Osteocyte (in vitro differentiated cells): ENCODE results near the gene EEF1E1. TPM values are rescaled to one million over a fixed set of nuclear protein-coding genes. Genes with fewer than 3 reads are reported as not detected.
A peak's percentile ranks its signal among the peaks of the same experiment; 100 is the strongest.

Experiments used
- DNase-seq: peaks from one replicate; pipeline ENCODE4 v3.0.0; 2021; ENCODE audit warnings: mixed read lengths; ENCODE audit not compliant: unreplicated experiment; ENCODE audit errors: extremely low spot score
- H3K27ac Mint-ChIP-seq: one replicate; pipeline ENCODE4 v1.8.0; 2021; ENCODE audit warnings: mild to moderate bottlenecking, mixed read lengths; ENCODE audit not compliant: unreplicated experiment
- H3K27me3 Mint-ChIP-seq: one replicate; pipeline ENCODE4 v1.8.0; 2021; ENCODE audit warnings: mixed read lengths; ENCODE audit not compliant: unreplicated experiment
- H3K36me3 Mint-ChIP-seq: one replicate; pipeline ENCODE4 v1.8.0; 2021; ENCODE audit warnings: mixed read lengths; ENCODE audit not compliant: unreplicated experiment
- H3K4me1 Mint-ChIP-seq: one replicate; pipeline ENCODE4 v1.8.0; 2021; ENCODE audit warnings: mixed read lengths; ENCODE audit not compliant: unreplicated experiment
- H3K4me3 Mint-ChIP-seq: one replicate; pipeline ENCODE4 v1.8.0; 2021; ENCODE audit warnings: mild to moderate bottlenecking, moderate library complexity, mixed read lengths; ENCODE audit not compliant: unreplicated experiment
- H3K9me3 Mint-ChIP-seq: one replicate; pipeline ENCODE4 v1.8.0; 2021; ENCODE audit warnings: mixed read lengths; ENCODE audit not compliant: unreplicated experiment
- total RNA-seq: library from RNA; stranded (reverse); gene quantifications from 2 replicates; pipeline ENCODE4 v1.2.1, GENCODE V29; 2021
- TF ChIP-seq, protein P1 (sequence below): fragments of 200-600 bp; sonication (generic); IDR thresholded peaks from 2 replicates; pipeline ENCODE4 v1.5.0; 2021; ENCODE audit warnings: antibody characterized with exemption, mild to moderate bottlenecking, moderate library complexity

The EEF1E1 gene
- total RNA-seq, 1 donor from 2014 or later: 24.5 TPM

DNA sequence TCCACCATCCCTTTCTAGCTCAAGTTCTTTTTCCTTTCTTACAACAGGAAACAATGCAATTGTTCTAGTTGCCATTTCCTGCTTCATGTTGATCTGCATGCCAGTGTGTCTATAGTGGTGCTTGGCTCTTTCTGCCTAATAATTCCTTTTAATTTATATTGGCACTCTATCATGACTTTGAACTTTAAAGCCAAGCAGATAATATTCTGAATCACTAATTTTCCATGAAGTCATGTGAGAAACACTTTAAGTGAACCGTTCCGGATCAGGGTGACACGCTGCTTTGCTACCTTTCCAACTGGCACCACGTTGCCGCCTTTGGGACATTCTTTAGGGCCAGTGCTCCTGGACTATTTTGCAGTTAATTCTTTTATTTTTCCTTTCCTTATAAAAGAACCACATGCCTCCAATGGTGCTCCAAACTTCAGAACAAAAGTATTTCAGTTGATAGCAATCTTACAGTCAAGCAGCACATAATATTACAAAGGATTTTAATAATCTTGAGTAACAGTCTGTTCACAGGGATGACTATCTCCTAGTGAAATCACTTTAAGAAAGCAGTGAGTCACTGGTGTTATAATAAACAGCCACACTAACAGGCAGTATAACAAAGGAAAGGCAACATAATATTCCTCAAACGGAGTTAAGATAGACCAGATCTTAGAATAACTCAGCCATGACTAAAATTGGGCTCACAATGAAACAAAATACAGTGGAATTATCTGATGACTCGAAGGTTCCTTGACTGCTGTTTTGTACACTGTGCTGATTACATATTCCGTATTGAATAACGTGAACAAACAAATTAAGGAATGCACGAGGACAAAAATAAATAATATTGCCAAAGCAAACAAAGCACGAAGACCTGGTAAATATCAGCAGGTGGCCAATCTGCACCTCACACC is 19.1 kb downstream of the EEF1E1 start:
- no peak for DNase-seq
- TF ChIP-seq, protein P1, sequence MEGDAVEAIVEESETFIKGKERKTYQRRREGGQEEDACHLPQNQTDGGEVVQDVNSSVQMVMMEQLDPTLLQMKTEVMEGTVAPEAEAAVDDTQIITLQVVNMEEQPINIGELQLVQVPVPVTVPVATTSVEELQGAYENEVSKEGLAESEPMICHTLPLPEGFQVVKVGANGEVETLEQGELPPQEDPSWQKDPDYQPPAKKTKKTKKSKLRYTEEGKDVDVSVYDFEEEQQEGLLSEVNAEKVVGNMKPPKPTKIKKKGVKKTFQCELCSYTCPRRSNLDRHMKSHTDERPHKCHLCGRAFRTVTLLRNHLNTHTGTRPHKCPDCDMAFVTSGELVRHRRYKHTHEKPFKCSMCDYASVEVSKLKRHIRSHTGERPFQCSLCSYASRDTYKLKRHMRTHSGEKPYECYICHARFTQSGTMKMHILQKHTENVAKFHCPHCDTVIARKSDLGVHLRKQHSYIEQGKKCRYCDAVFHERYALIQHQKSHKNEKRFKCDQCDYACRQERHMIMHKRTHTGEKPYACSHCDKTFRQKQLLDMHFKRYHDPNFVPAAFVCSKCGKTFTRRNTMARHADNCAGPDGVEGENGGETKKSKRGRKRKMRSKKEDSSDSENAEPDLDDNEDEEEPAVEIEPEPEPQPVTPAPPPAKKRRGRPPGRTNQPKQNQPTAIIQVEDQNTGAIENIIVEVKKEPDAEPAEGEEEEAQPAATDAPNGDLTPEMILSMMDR: no peak
- Mint-ChIP-seq H3K27me3 (no peaks in the 10 kb centered on the region), H3K36me3 (peaks cover 21% of the 10 kb centered on the region), H3K4me3 (no peak overlapping the region), H3K4me1 (peaks cover 52% of the 10 kb centered on the region), H3K9me3 (no peaks in the 10 kb centered on the region), H3K27ac (peak overlapping the region; percentile 91)

DNA sequence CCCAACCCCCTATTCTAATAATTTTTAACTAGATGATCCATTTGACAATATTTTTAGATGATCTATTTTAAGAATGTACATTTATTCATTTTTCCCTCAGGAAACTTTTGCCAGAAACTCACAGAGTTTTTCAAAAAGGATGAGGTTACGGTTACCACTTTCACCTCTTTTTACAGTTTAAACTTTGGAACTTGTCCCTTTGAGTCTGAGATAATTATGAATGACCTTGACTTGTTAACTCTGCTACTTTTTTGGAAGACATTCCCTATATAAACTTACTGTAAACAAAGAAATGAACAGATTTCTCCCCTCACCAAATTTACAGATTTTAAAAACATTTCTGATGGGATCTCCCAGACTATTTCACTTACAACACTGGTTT is 19.8 kb downstream of the EEF1E1 start:
- Mint-ChIP-seq H3K9me3 (no peaks in the 10 kb centered on the region), H3K4me1 (peaks cover 52% of the 10 kb centered on the region), H3K4me3 (no peak overlapping the region), H3K36me3 (peaks cover 15% of the 10 kb centered on the region), H3K27ac (peak overlapping the region; percentile 91), H3K27me3 (no peaks in the 10 kb centered on the region)
- TF ChIP-seq, protein P1: no peak
- DNase-seq: no peak

DNA sequence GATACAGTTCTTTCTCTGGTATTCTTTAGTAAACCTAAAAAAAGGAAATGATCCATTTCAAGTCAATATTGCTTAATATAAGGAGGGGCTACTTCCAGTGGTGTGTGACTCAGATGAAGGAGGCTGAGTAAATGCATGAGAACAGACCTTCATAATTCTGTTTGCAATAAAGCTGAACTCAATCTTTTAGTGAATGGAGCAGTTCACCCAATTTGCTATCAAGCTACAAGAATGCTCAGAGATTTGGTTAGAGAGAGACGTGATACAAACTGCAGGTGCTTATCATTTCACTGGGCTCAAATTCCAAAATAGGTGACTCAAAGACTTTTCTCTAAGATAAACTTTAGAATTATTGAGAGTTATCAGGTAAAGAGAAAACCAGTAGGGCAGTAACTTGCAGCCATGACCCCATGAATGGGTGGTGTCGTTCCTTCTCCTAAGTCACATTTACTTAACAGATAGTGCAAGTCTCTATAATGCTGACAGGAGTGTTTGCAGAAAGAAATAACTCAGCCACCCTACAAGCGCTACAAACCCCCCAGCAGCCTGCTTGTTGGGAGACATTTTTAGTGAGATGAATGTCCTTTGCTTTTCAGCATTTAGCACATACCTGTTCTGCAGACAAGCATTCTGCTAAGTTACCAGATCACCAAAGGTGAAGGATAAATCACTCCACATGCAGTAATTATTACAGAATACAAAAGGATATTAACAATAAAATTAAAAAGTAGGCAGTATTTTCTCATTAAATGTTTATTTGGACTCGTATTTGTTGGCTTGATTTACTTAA is 21.8 kb downstream of the EEF1E1 start:
- Mint-ChIP-seq H3K27me3 (no peaks in the 10 kb centered on the region), H3K4me1 (peaks cover 48% of the 10 kb centered on the region), H3K27ac (peak overlapping the region; percentile 42), H3K36me3 (peaks cover 6% of the 10 kb centered on the region), H3K4me3 (no peak overlapping the region), H3K9me3 (no peaks in the 10 kb centered on the region)
- TF ChIP-seq, protein P1: no peak
- DNase-seq: no peak

DNA sequence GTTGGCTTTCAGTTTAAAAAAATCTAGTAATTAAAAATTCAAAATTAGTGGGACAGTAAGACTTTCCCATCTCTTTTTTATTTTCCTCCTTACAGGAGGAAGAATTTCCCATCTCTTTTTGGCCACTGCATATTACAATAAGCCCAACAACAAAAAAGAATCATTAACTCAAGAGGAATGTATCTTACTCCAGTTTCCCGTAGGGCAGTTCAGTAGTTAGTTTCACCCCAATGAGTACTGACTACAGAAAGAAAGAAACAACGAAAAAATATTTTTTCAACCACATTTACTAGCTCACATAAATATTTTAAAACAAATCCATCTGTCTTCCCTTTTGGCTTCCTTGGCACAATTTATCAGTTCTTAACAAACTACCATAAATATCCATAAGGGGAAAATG is 23.2 kb downstream of the EEF1E1 start:
- H3K4me3 Mint-ChIP-seq: no peak overlapping the region
- no peaks in the 10 kb centered on the region for H3K9me3 Mint-ChIP-seq
- H3K27me3 Mint-ChIP-seq: no peaks in the 10 kb centered on the region
- TF ChIP-seq, protein P1: no peak
- no peak overlapping the region for H3K27ac Mint-ChIP-seq
- peaks cover 6% of the 10 kb centered on the region for H3K36me3 Mint-ChIP-seq
- DNase-seq: no peak
- H3K4me1 Mint-ChIP-seq: peaks cover 33% of the 10 kb centered on the region

DNA sequence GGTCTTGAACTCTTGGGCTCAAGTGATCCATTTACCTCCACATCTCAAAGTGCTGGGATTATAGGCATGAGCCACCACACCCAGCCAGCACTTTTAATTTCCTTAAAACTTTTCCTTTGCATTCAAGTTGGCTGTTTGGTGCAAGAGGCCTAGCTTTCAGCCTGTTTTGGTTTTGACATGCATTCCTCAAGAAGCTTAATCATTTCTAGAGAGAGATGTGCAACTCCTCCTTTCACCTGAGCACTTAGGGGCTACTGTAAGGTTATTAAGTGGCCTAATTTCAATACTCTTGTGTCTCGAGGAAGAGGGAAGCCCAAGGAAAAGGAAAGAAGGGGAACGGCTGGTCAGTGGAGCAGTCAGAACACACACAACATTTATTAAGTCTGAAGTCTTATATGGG is 24.4 kb downstream of the EEF1E1 start:
- H3K4me1 Mint-ChIP-seq: peaks cover 22% of the 10 kb centered on the region
- DNase-seq: no peak
- H3K27me3 Mint-ChIP-seq: no peaks in the 10 kb centered on the region
- H3K27ac Mint-ChIP-seq: no peak overlapping the region
- H3K4me3 Mint-ChIP-seq: no peak overlapping the region
- TF ChIP-seq, protein P1: no peak
- no peaks in the 10 kb centered on the region for H3K9me3 Mint-ChIP-seq
- peaks cover 6% of the 10 kb centered on the region for H3K36me3 Mint-ChIP-seq
